CD8-positive, alpha-beta memory T cell (primary cell): ENCODE measurements around the gene XPR1. TPM values are rescaled to one million over a fixed set of nuclear protein-coding genes. Genes with fewer than 3 reads are reported as not detected.
"Not testable (repeated sequence)": the region's sequence is repeated elsewhere in the genome, so short reads cannot be mapped to it uniquely, and the experiment has no call there.

Source experiments
- CTCF ChIA-PET: fragments of 350-600 bp; sonication (Branson Sonifier 250); formaldehyde crosslinking; loops from one replicate; lab custom pipeline; 2021; ENCODE audit warnings: antibody characterized with exemption; lab: Charles Lee
- POLR2A ChIA-PET: fragments of 350-600 bp; sonication (Branson Sonifier 250); formaldehyde crosslinking; loops from one replicate; lab custom pipeline; 2021; ENCODE audit warnings: antibody characterized with exemption; lab: Charles Lee
- DNase-seq, 5 donors: peaks; one replicate each; pipeline versions ENCODE4 v3.0.0 to v3.0.0-alpha.2; 2020 to 2022; ENCODE audit warnings: mixed read lengths in 1 of 5
- H3K27ac ChIP-seq: one replicate; pipeline ENCODE4 v1.7.0; 2013; ENCODE audit warnings: low read depth, mild to moderate bottlenecking, low read length, moderate library complexity
- H3K27me3 ChIP-seq: 2 replicates; pipeline ENCODE4 v1.7.0; 2013; ENCODE audit warnings: low read length, mild to moderate bottlenecking; ENCODE audit not compliant: insufficient read depth, poor library complexity, severe bottlenecking
- H3K36me3 ChIP-seq: 2 replicates; pipeline ENCODE4 v1.7.0; 2013; ENCODE audit warnings: mild to moderate bottlenecking, low read length, moderate library complexity; ENCODE audit not compliant: insufficient read depth
- H3K4me1 ChIP-seq: 2 replicates; pipeline ENCODE4 v1.7.0; 2013; ENCODE audit warnings: mild to moderate bottlenecking, low read length, moderate library complexity; ENCODE audit not compliant: insufficient read depth
- H3K4me3 ChIP-seq: 2 replicates; pipeline ENCODE4 v1.7.0; 2013; ENCODE audit warnings: mild to moderate bottlenecking, low read length
- H3K9me3 ChIP-seq: 2 replicates; pipeline ENCODE4 v1.7.0; 2013; ENCODE audit warnings: mild to moderate bottlenecking, low read length
- H3K27ac Mint-ChIP-seq, 8 donors: one replicate each; pipeline ENCODE4 v1.8.0; 2020 to 2021; ENCODE audit warnings: mixed read lengths in 8 of 8, mild to moderate bottlenecking in 6 of 8, inconsistent platforms in 3 of 8, moderate library complexity in 3 of 8
- H3K27me3 Mint-ChIP-seq, 2 donors: one replicate each; pipeline ENCODE4 v1.8.0; 2020 to 2021; ENCODE audit warnings: mixed read lengths in 2 of 2, mild to moderate bottlenecking in 1 of 2, moderate library complexity in 1 of 2
- H3K36me3 Mint-ChIP-seq, 3 donors: one replicate each; pipeline ENCODE4 v1.8.0; 2020 to 2021; ENCODE audit warnings: mixed read lengths in 3 of 3, inconsistent platforms in 1 of 3, mild to moderate bottlenecking in 1 of 3
- H3K4me1 Mint-ChIP-seq, 3 donors: one replicate each; pipeline ENCODE4 v1.8.0; 2020 to 2021; ENCODE audit warnings: mixed read lengths in 3 of 3, inconsistent platforms in 1 of 3, mild to moderate bottlenecking in 1 of 3
- H3K4me3 Mint-ChIP-seq, 7 donors: one replicate each; pipeline ENCODE4 v1.8.0; 2020 to 2021; ENCODE audit warnings: mixed read lengths in 7 of 7, mild to moderate bottlenecking in 6 of 7, moderate library complexity in 4 of 7, inconsistent platforms in 2 of 7
- H3K9me3 Mint-ChIP-seq, 5 donors: one replicate each; pipeline ENCODE4 v1.8.0; 2020 to 2022; ENCODE audit warnings: mixed read lengths in 5 of 5, mild to moderate bottlenecking in 3 of 5, moderate library complexity in 2 of 5, inconsistent platforms in 1 of 5
- polyA plus RNA-seq: library from polyadenylated mRNA; unstranded; fragments of 300-500 nt; fragmentation: Illumina TruSeq; gene quantifications from one replicate; pipeline ENCODE4 v1.2.3, GENCODE V29; 2021
- total RNA-seq, 2 experiments: library from RNA; stranded (reverse); gene quantifications; one replicate each; pipeline ENCODE4 v1.2.3, GENCODE V29; 2021

The XPR1 gene
- total and polyA plus RNA-seq, 3 experiments from 2014 or later: 7.6 to 23.2 (median 20.8) TPM

GRCh38 chr1:180851995-180852887 is 220.4 kb downstream of the XPR1 start:
- H3K27ac ChIP-seq: no peak overlapping the region
- H3K27me3 Mint-ChIP-seq: no peaks in the 10 kb centered on the region
- no peaks in the 10 kb centered on the region for H3K36me3 ChIP-seq
- no peaks in the 10 kb centered on the region for H3K9me3 ChIP-seq
- H3K4me3 ChIP-seq: no peak overlapping the region
- ChIA-PET POLR2A (no interaction called here), CTCF (no interaction called here)
- no peak for DNase-seq
- H3K4me1 Mint-ChIP-seq: peaks cover 18 to 27% (median 26%) of the 10 kb centered on the region in 3 donors
- peaks cover 0 to 8% (median 0%) of the 10 kb centered on the region in 5 donors for H3K9me3 Mint-ChIP-seq
- H3K4me3 Mint-ChIP-seq: peak overlapping the region in 2 of 7 donors; percentile 18 to 20
- H3K27ac Mint-ChIP-seq: peak overlapping the region in 2 of 8 donors; percentile 15 to 18
- peaks cover 16% of the 10 kb centered on the region for H3K4me1 ChIP-seq
- H3K27me3 ChIP-seq: no peaks in the 10 kb centered on the region
- peaks cover 11 to 19% (median 14%) of the 10 kb centered on the region in 3 donors for H3K36me3 Mint-ChIP-seq

- Histone ChIP-seq H3K36me3 (no peaks in the 10 kb centered on the region), H3K27me3 (no peaks in the 10 kb centered on the region), H3K27ac (no peak overlapping the region), H3K9me3 (no peaks in the 10 kb centered on the region), H3K4me3 (no peak overlapping the region), H3K4me1 (peaks cover 16% of the 10 kb centered on the region)
- H3K27me3 Mint-ChIP-seq: no peaks in the 10 kb centered on the region
- DNase-seq: no peak
- ChIA-PET CTCF (interaction anchor here (0.8 kb wide), 1 partner anchor 9 kb away, joined by 3 read pairs; no protein-coding TSS in a partner anchor), POLR2A (no interaction called here)
- peaks cover 0 to 8% (median 0%) of the 10 kb centered on the region in 5 donors for H3K9me3 Mint-ChIP-seq
- no peak overlapping the region for H3K27ac Mint-ChIP-seq
- H3K36me3 Mint-ChIP-seq: peaks cover 6 to 15% (median 14%) of the 10 kb centered on the region in 3 donors
- peaks cover 18 to 27% (median 26%) of the 10 kb centered on the region in 3 donors for H3K4me1 Mint-ChIP-seq
- no peak overlapping the region for H3K4me3 Mint-ChIP-seq
These were observed 222.2 kb downstream of the XPR1 start for GRCh38 chr1:180854001-180854400.

DNA sequence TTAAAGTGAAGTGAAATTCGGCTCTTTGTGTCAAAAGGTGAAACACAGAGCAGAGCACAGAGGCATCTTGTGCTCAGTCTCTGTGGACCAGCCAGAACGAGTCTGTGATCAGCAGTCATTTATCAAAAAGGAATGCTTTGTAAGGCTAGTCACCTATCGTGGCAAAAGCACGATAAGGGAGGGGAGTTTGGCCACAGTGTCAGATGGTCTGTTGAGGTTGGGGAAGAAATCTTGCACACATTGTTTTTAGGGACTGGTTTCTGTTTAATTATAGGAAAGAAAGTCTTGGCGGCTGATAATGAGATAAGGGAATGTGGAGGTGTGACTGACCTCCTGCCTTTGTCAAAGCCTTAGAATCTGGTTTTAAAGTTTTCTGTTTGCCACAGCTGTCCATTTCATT is 222.6 kb downstream of the XPR1 start:
- Histone ChIP-seq H3K36me3 (no peaks in the 10 kb centered on the region), H3K27me3 (no peaks in the 10 kb centered on the region), H3K27ac (no peak overlapping the region), H3K9me3 (no peaks in the 10 kb centered on the region), H3K4me1 (peaks cover 16% of the 10 kb centered on the region), H3K4me3 (no peak overlapping the region)
- Mint-ChIP-seq H3K4me1 (peaks cover 18 to 26% (median 25%) of the 10 kb centered on the region in 3 donors), H3K9me3 (peaks cover 0 to 8% (median 0%) of the 10 kb centered on the region in 5 donors), H3K4me3 (no peak overlapping the region), H3K27me3 (no peaks in the 10 kb centered on the region), H3K36me3 (peaks cover 6 to 14% (median 12%) of the 10 kb centered on the region in 3 donors), H3K27ac (no peak overlapping the region)
- ChIA-PET CTCF (no interaction called here), POLR2A (no interaction called here)
- no peak for DNase-seq

GRCh38 chr1:180857947-180858725 is 226.3 kb downstream of the XPR1 start:
- H3K27ac ChIP-seq, DNase-seq, H3K4me3 ChIP-seq, H3K27me3 ChIP-seq, H3K9me3 ChIP-seq, CTCF ChIA-PET, H3K36me3 Mint-ChIP-seq, H3K4me1 ChIP-seq, H3K4me3 Mint-ChIP-seq, H3K4me1 Mint-ChIP-seq, H3K36me3 ChIP-seq, H3K9me3 Mint-ChIP-seq, H3K27me3 Mint-ChIP-seq, POLR2A ChIA-PET, H3K27ac Mint-ChIP-seq: not testable (repeated sequence)

DNA sequence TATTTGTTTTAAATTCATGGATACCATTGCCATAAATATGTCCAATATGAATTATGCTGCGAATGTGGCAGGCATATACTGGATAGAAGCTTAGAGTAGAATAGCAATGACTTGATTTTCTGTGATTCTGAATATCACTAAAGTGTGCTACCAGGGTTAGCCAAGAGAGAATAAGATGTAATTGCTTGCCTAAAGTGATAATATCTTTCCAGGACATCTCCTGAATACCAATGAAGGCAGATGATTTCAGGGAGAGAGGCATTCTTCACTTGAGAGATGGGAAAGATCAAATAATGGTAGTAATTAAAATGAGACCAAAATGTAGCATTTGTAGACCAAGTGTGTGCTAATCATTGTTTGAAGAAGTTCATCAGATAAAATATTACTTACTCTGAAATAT is 227.5 kb downstream of the XPR1 start:
- no peak overlapping the region for H3K4me3 ChIP-seq
- H3K36me3 Mint-ChIP-seq: peaks cover 0 to 11% (median 11%) of the 10 kb centered on the region in 3 donors
- H3K27ac Mint-ChIP-seq: peak overlapping the region in 1 of 8 donors; percentile 50
- no peak for DNase-seq
- no peaks in the 10 kb centered on the region for H3K9me3 Mint-ChIP-seq
- no peaks in the 10 kb centered on the region for H3K27me3 ChIP-seq
- no peaks in the 10 kb centered on the region for H3K4me1 Mint-ChIP-seq
- ChIA-PET CTCF (interaction anchor here (0.7 kb wide), 1 partner anchor 115 kb away, joined by 3 read pairs; no protein-coding TSS in a partner anchor), POLR2A (no interaction called here)
- no peak overlapping the region for H3K27ac ChIP-seq
- no peaks in the 10 kb centered on the region for H3K9me3 ChIP-seq
- no peaks in the 10 kb centered on the region for H3K4me1 ChIP-seq
- H3K4me3 Mint-ChIP-seq: no peak overlapping the region
- no peaks in the 10 kb centered on the region for H3K36me3 ChIP-seq
- no peaks in the 10 kb centered on the region for H3K27me3 Mint-ChIP-seq

DNA sequence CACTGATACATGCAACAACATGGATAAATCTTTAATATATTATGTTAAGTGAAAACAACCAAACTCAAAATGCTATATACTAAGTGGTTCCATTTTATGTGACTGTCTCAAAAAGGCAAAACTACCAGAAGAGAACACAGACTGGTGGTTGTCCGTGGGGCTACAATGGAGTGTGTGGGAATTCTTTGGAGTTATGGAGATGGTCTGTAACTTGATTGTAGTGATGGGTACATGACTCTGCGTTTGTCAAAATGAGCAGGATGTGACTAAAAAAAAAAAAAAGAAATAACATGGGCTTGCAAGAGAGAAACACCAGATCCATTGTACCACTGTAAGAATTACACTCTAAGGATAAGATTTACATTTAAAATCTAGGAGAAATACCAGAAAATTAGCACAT is 228.7 kb downstream of the XPR1 start:
- Histone ChIP-seq H3K36me3 (no peaks in the 10 kb centered on the region), H3K4me3 (no peak overlapping the region), H3K27me3 (no peaks in the 10 kb centered on the region), H3K9me3 (no peaks in the 10 kb centered on the region), H3K27ac (no peak overlapping the region), H3K4me1 (no peaks in the 10 kb centered on the region)
- Mint-ChIP-seq H3K4me1 (no peaks in the 10 kb centered on the region), H3K36me3 (peaks cover 4 to 16% (median 15%) of the 10 kb centered on the region in 3 donors), H3K4me3 (no peak overlapping the region), H3K27me3 (no peaks in the 10 kb centered on the region), H3K27ac (peak overlapping the region in 3 of 8 donors; percentile 29 to 73 (median 64)), H3K9me3 (no peaks in the 10 kb centered on the region)
- POLR2A ChIA-PET: no interaction called here
- CTCF ChIA-PET: interaction anchor here (1.1 to 4.8 kb wide), 4 partner anchors 282 to 344 kb away, joined by 5 to 78 read pairs (median 8); no protein-coding TSS in a partner anchor
- no peak for DNase-seq

- ChIA-PET CTCF (interaction anchor here (0.9 to 4.8 kb wide), 15 partner anchors 9 to 358 kb away, joined by 3 to 78 read pairs (median 3); partner anchors contain the start of gene XPR1), POLR2A (interaction anchor here (0.9 to 1.0 kb wide), 2 partner anchors 231 to 346 kb away, joined by 3 read pairs; no protein-coding TSS in a partner anchor)
- H3K4me1 Mint-ChIP-seq: no peaks in the 10 kb centered on the region
- H3K36me3 Mint-ChIP-seq: peaks cover 4 to 17% (median 8%) of the 10 kb centered on the region in 3 donors
- H3K9me3 ChIP-seq: no peaks in the 10 kb centered on the region
- peak overlapping the region in 3 of 8 donors; percentile 4 to 28 (median 9) for H3K27ac Mint-ChIP-seq
- no peaks in the 10 kb centered on the region for H3K27me3 ChIP-seq
- H3K9me3 Mint-ChIP-seq: no peaks in the 10 kb centered on the region
- no peak overlapping the region for H3K4me3 Mint-ChIP-seq
- no peaks in the 10 kb centered on the region for H3K4me1 ChIP-seq
- H3K27ac ChIP-seq: no peak overlapping the region
- no peak overlapping the region for H3K4me3 ChIP-seq
- no peaks in the 10 kb centered on the region for H3K27me3 Mint-ChIP-seq
- H3K36me3 ChIP-seq: no peaks in the 10 kb centered on the region
- no peak for DNase-seq
These were observed 230.5 kb downstream of the XPR1 start for GRCh38 chr1:180862305-180862704.
